ENCODE results near the gene RCSD1. TPM values are rescaled to one million over a fixed set of nuclear protein-coding genes. Genes with fewer than 3 reads are reported as not detected.
"Not testable (repeated sequence)": the region's sequence is repeated elsewhere in the genome, so short reads cannot be mapped to it uniquely, and the experiment has no call there.

RCSD1 gene
- total RNA-seq, 1 donor from 2014 or later = 0.98 TPM

- H3K9me3 Mint-ChIP-seq (ENCODE audit: unreplicated experiment); DNase-seq (ENCODE audit: low read depth); H3K36me3 Mint-ChIP-seq (ENCODE audit: low read depth, unreplicated experiment); H3K27me3 Mint-ChIP-seq (ENCODE audit: low read depth, unreplicated experiment); H3K27me3 ChIP-seq (ENCODE audit: insufficient read depth, low read length); H3K9me3 ChIP-seq (ENCODE audit: insufficient read depth, low read depth, low read length); FAIRE-seq; H3K27ac ChIP-seq (ENCODE audit: low read depth, low read length); H3K9ac ChIP-seq (ENCODE audit: low read length); H2AFZ ChIP-seq (ENCODE audit: low read depth, low read length); H3K4me2 ChIP-seq (ENCODE audit: low read length); H3K4me3 Mint-ChIP-seq (ENCODE audit: unreplicated experiment); H3K27ac Mint-ChIP-seq (ENCODE audit: unreplicated experiment); H3K4me3 ChIP-seq (ENCODE audit: insufficient read depth, low read depth, low read length); H3K36me3 ChIP-seq (ENCODE audit: insufficient read depth, low read length): not testable (repeated sequence)
- H3K4me1 Mint-ChIP-seq (ENCODE audit: low read depth, unreplicated experiment) = peaks cover 28% of the 10 kb centered on the region
- Histone ChIP-seq H4K20me1 (ENCODE audit: insufficient read depth, low read length) (peaks cover 25% of the 10 kb centered on the region), H3K79me2 (ENCODE audit: insufficient read depth, low read length) (peaks cover 28% of the 10 kb centered on the region), H3K4me1 (ENCODE audit: insufficient read depth, low read length) (peaks cover 21% of the 10 kb centered on the region)
Measured at GRCh38 chr1:167719715-167720421, 89.8 kb downstream of the RCSD1 start.

GRCh38 chr1:167720965-167721616, 91.1 kb downstream of the RCSD1 start:
- DNase-seq (ENCODE audit: low read depth) (peak; percentile 51), FAIRE-seq (no peak)
- no peaks in the 10 kb centered on the region for H3K27me3 ChIP-seq (ENCODE audit: insufficient read depth, low read length)
- peaks cover 34% of the 10 kb centered on the region for H4K20me1 ChIP-seq (ENCODE audit: insufficient read depth, low read length)
- peak overlapping the region; percentile 90 for H3K4me3 Mint-ChIP-seq (ENCODE audit: unreplicated experiment)
- no peaks in the 10 kb centered on the region for H3K9me3 Mint-ChIP-seq (ENCODE audit: unreplicated experiment)
- peak overlapping the region; percentile 55 for H3K27ac ChIP-seq (ENCODE audit: low read depth, low read length)
- H3K36me3 ChIP-seq (ENCODE audit: insufficient read depth, low read length) = no peaks in the 10 kb centered on the region
- H3K9ac ChIP-seq (ENCODE audit: low read length) = peak overlapping the region; percentile 81
- TF ChIP-seq CTCF (IDR thresholded peaks at IDR 0.05; ENCODE audit: insufficient read depth, low read depth, low read length) (no peak), EZH2 (IDR thresholded peaks at IDR 0.05; ENCODE audit: insufficient read depth, low read length) (no peak)
- no peaks in the 10 kb centered on the region for H3K36me3 Mint-ChIP-seq (ENCODE audit: low read depth, unreplicated experiment)
- peaks cover 38% of the 10 kb centered on the region for H3K79me2 ChIP-seq (ENCODE audit: insufficient read depth, low read length)
- peak overlapping the region; percentile 86 for H3K27ac Mint-ChIP-seq (ENCODE audit: unreplicated experiment)
- peak overlapping the region; percentile 90 for H2AFZ ChIP-seq (ENCODE audit: low read depth, low read length)
- peaks cover 21% of the 10 kb centered on the region for H3K4me1 ChIP-seq (ENCODE audit: insufficient read depth, low read length)
- H3K4me2 ChIP-seq (ENCODE audit: low read length) = peak overlapping the region; percentile 84
- H3K4me1 Mint-ChIP-seq (ENCODE audit: low read depth, unreplicated experiment) = peaks cover 33% of the 10 kb centered on the region
- H3K9me3 ChIP-seq (ENCODE audit: insufficient read depth, low read depth, low read length) = no peaks in the 10 kb centered on the region
- peak overlapping the region; percentile 76 for H3K4me3 ChIP-seq (ENCODE audit: insufficient read depth, low read depth, low read length)
- no peaks in the 10 kb centered on the region for H3K27me3 Mint-ChIP-seq (ENCODE audit: low read depth, unreplicated experiment)

GRCh38 chr1:167721617-167722151, 91.7 kb downstream of the RCSD1 start, which contains the start of gene MPZL1:
MPZL1 (plus strand) TSS chr1:167721982; CDS start chr1:167722152, 170 bp downstream.
- H3K27ac ChIP-seq (ENCODE audit: low read depth, low read length) = peak within 1 kb of the TSS; percentile 55
- Mint-ChIP-seq H3K4me3 (ENCODE audit: unreplicated experiment) (peak within 1 kb of the TSS; percentile 93), H3K4me1 (ENCODE audit: low read depth, unreplicated experiment) (peaks cover 37% of the 10 kb centered on the region), H3K27me3 (ENCODE audit: low read depth, unreplicated experiment) (no peaks in the 10 kb centered on the region), H3K9me3 (ENCODE audit: unreplicated experiment) (no peaks in the 10 kb centered on the region), H3K36me3 (ENCODE audit: low read depth, unreplicated experiment) (no peaks in the 10 kb centered on the region), H3K27ac (ENCODE audit: unreplicated experiment) (peak within 1 kb of the TSS; percentile 91)
- peak within 1 kb of the TSS; percentile 76 for H3K4me3 ChIP-seq (ENCODE audit: insufficient read depth, low read depth, low read length)
- FAIRE-seq = no peak
- H3K27me3 ChIP-seq (ENCODE audit: insufficient read depth, low read length) = no peaks in the 10 kb centered on the region
- peak within 1 kb of the TSS; percentile 81 for H3K9ac ChIP-seq (ENCODE audit: low read length)
- H3K36me3 ChIP-seq (ENCODE audit: insufficient read depth, low read length) = no peaks in the 10 kb centered on the region
- peaks cover 21% of the 10 kb centered on the region for H3K4me1 ChIP-seq (ENCODE audit: insufficient read depth, low read length)
- H3K9me3 ChIP-seq (ENCODE audit: insufficient read depth, low read depth, low read length) = no peaks in the 10 kb centered on the region
- peaks cover 37% of the 10 kb centered on the region for H4K20me1 ChIP-seq (ENCODE audit: insufficient read depth, low read length)
- peak; percentile 96 for DNase-seq (ENCODE audit: low read depth)
- peak within 1 kb of the TSS; percentile 90 for H2AFZ ChIP-seq (ENCODE audit: low read depth, low read length)
- peaks cover 44% of the 10 kb centered on the region for H3K79me2 ChIP-seq (ENCODE audit: insufficient read depth, low read length)
- TF ChIP-seq EZH2 (IDR thresholded peaks at IDR 0.05; ENCODE audit: insufficient read depth, low read length) = no peak
- TF ChIP-seq CTCF (IDR thresholded peaks at IDR 0.05; ENCODE audit: insufficient read depth, low read depth, low read length) = no peak
- H3K4me2 ChIP-seq (ENCODE audit: low read length) = peak within 1 kb of the TSS; percentile 84

Data from astrocyte (in vitro differentiated cells and primary cell).